IPS DF 4.7 (cell line): Measurements from ENCODE around the gene RTN4R.
"Not testable (repeated sequence)": the region's sequence is repeated elsewhere in the genome, so short reads cannot be mapped to it uniquely, and the experiment has no call there.

Experiments used
- DNase-seq: peaks from one replicate; pipeline ENCODE4 v3.0.0-alpha.2; 2013; ENCODE audit warnings: low spot score; ENCODE audit errors: extremely low read depth

RTN4R gene

DNA sequence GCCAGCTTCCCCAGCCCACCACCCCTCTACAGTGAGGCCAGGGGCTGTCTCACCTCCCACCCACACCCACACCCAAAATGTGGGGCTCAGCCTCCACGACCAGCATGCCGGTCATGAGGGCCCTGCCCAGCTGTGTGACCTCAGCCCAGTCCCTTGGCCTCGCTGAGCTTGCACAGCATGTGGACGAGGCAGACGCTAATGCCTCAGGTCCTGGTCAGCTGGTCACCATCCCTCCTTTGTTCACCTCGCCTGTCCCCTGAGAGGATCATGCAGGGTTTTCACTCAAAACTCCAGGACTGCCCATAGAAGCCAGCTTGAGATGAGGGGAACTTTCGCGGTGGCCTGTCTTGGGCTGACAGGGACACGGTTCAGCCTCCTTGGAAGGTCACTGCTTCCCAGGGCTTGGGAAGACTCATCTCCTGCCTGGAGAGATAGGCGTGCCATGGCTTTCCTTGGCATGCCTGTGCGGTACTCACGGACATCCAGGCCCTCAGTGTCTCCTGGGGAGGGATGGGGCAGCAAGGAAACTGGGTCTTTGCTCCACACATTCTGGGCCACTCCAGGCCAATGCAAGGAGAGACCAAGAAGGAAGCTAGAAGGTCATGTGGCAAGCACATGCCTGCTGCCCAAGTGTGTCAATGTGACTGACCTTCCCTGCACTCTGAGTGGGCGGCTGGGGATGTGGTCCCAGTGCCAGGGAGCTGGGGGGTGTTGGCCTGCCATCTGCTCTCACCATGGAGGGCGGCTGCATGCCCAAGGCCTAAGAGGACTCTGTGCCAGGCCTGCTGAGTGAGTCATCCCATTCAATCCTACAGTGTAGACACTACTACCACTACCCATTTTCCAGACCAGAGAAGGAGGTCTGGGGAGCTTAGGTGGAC is 3.2 kb upstream of the RTN4R start:
- DNase-seq, result no peak

DNA sequence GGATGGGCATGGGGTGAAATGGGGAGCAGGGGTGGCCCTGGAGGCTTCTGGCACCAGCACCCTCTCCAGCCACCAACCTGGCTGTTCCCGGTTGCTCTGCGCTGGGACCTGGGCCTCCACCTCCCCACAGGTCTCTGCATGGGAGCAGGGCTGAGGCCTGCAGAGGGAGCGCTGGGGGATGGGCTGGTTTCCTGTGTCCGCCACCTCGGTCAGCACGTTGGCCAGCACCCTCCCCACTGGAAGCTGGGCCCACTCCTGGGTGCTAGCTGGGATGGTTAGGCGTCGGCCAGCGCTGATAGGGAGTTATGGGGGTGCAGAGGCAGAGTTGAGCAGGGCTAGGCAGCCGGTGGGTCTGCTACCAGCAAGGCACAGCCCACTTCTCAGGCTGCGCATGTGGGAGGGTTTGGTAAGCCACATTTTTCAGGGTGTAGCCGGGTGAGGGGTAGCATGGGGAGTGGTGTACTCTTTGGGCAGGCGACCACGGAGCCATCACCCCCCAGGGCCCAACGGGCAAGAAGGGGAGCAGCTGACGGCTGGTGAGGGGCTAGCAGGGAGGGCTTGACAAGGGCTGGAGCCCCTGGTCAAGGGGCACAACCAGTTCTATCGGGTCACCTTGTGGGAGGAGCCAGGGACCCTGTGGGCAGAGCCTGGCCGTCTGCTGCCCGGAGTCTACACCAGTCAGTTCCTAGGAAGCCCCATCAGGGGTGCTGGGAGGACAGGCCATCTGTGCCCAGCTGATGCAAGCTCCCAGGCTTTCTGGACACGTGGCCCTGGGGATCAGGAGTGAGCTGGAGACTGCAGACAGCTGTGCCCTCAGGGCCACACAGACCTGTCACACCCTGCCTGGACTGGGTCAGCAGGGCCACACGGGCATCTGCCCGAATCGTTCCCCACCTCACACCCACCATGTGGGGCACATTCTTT is 2.3 kb upstream of the RTN4R start:
- not testable (repeated sequence) for DNase-seq

DNA sequence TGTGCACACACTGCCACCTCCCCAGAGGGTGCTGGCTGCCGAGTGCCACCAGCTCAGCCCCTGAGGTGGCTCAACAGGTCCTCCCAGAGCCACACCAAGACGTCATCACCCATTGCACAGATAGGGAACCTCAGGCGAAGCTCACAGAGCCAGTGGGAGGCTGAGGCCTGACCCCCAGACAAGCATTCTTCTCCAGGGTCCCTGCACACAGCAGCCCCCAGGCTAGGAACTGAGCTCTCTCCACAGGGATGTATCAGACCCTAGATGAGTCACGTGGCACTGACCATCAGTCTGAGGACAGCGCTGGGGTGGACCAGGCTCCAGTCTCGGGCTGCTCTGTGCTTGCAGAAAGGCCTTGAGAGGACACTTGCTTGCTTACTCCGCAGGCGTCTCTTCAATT is 1.6 kb upstream of the RTN4R start:
- not testable (repeated sequence) for DNase-seq

DNA sequence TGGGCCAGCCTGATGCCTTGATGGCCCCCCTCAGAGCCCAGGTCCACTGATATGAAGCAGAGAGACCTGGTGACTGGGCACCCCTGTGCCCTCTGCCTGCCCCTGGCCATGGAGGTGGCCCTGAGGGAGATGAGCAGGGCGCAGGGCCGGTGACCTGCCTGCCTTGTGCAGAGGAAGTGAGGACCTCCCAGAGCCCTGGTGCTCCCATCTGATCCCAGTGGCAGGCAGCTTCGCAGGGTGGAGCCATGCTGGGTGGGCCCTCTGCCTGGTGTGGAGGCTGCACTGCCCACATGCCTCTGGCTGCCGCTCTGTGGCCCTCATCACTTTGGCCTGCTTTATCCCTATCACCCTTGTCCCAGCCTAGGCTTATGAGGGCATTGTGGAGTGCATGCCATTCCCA is 1.1 kb upstream of the RTN4R start:
- not testable (repeated sequence) for DNase-seq

DNA sequence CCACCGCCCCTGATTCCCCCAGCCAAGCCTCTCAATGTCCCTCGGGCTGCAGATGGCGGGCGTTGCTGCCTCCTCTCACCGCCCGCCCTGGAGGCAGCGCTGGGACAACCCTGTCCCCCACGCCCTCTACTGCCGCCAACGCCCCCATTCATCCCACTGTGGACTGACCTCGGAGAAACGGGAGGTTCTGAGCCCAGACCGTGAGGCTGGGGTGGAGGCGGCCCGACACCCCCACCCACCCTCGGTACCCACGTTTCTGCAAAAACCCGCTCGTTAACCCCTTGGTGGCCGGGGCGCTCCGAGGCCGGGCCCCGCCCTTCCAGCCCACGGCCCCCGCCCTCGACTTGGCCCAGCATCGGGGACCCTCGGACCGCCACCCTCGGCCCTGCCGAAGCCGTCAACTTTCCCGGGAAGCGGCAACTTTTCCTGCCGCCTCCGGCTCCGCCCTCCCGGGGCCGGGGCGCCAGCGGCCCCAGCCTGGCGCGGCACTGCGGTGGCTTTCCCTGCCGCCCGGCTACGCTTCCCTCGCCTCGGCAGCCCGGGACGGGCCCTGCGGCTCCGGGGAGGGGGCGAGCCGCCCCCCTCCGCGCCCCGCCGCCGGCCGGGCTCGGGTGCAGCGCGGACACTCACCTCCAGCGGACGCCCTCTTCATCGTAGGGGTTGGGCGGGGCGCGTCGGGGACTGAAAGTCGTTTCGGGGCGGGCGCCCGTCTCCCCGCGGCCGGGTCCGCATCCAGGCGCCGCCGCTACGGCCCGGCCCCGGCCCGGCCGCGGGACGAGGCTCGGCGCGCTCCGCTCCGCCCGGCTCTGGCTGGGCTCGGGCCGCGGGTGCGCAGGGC is 458 bp downstream of the RTN4R start:
- no peak for DNase-seq

DNA sequence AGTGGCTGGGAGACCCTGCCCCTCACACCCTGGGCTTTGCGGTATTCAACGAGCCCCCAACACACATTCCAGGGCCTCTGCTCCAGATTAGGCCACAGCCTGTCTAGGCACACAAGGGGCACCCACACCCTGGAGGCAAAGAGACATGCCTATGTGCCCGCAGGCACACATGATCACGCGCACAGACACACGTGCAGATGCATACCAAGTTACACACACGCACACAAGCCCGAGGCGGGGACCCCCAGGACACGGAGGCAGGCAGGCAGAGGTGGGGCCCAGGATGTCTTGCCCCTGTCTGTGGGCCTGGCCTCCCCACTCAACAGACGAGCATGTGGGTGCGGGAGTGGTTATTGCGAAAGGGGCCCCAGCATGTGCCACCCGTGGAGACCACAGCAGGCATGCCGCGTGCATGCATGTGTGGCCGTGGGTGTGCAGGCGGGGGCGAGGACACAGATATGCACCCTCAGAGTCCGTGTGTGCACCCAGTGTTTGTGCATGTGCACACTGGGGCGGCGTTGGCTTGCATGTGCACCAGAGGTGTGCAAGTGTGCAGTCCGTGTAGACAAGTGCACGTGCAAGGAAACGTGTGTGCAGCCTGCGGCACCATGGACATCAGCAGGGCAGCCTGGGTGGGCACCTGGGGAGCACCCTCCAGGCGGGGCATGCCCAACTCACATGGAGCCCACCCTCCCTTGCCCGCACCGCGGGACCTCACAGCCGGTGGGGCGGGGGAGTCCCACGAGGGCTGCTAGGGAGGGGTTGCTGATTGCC is 1.3 kb downstream of the RTN4R start:
- DNase-seq, result not testable (repeated sequence)

DNA sequence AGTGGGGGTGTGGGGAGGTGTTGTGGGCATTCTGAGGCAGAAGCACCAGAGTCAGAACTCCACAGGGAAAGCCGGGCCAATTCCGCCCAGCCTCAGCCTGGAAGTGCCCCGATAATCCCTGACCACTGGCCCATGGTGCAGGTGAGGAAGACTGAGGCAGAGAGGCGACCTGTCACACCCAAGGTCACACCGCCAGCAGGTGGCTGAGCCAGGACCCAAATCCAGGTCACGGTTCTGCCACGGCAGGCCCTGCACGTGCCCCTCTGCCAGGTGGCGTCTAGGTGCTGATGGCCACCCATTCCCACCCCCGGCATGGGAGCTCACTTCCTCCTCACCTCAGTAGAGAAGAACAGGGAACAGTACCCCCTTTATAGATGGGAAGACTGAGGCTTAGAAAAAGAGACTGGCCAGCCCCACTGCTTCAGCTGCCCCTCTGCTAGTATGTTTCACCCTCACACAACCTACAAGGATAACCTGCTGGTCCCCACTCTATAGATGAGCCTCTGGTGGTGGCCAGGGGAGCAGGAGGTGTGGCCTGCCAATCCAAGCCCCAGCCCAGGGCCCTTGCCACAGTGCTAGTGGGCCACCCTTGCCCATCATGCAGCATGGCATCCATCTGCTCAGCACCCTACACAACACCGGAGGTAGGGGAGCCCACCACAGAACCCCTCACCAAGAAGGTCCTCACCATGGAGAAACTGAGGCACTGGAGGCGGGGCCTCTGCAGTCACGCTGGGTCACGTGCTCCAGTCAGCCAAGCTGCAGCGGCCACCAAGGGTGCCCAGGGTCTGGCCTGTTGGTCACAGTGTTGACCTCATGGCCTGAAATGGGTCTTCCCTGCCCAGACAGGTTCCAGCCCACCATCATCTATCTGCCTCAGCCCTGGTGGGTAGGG is 2.1 kb downstream of the RTN4R start:
- DNase-seq, result not testable (repeated sequence)

DNA sequence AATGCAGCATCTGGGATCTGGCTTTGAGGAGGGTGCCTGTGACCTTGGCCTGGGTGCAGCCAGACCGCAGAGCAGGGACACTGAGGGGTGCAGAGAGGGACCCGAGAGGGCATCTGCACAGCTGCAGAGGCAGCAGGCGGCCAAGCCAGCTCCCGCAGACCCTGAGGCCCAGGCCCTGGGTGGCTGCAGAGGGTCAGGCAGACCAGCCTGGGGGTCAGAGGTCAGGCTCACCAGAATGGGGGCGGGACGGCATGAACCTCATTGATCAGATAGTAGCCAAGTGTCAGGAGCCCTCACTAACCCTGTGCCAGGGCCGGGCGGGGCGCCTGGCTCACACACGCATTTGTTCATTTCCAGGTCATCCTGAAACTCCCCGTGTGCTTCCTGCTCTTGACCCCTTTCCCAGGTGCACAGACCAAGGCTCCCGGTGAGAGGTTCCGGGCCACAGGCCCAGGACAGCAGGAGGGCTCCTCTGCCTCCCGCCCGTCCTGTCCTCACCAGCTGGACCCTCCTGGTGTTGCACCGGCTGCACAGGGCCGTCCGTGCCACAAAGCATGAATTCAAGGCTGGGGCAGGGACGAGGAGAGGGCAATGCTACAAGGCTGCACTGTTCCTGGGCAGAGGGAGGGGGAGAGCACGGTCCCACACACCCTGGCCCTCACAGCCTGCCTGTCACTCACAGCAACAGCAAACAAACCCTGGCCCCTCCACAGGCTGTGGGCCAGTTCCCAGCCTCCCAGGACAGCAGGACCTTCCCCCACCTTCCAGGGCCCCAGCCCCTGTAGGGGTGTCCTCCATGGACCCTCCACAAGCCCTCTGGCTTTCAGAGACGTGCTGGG is 3.3 kb downstream of the RTN4R start:
- DNase-seq, result no peak

DNA sequence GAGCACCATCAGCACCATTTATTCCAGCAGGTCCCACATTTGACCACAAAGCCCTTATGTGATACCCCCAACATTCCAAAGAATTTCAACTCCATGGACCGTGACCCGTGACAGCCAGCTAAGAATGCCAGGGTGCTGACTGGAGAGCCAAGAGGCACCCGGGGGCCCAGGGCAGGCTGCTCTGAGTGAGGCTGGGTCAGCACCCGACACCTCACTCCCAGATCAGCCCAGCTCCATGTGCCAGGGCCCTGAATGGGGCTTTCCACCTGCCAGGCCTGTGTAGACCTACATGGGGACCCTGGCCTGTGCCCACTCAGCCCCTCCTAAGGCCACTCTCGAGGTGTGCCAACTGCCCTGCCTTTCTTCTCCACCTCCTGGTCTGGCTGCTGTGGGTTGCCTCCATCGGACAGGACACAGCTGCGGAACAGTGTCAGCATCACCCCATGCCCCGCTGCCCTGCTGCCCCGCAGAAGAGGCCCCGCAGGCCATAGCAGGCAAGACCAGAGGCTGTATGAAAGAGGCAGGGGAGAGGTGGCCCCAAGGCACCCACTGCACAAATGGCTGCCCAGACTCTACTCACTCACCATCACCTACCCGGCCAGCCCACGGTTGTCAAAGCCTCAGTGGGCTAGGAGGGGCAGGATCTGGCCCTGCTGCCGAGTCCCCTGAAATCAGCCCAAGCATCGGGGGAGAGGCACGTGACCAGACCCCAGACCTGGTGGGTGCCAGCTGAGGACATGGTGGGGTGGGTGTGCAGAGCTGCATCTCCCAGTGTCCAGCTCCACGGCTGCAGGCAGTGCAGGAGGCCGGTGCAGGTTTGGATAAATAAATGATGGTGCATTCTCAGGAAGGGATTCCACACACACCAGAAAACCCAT is 4.5 kb downstream of the RTN4R start:
- not testable (repeated sequence) for DNase-seq

DNA sequence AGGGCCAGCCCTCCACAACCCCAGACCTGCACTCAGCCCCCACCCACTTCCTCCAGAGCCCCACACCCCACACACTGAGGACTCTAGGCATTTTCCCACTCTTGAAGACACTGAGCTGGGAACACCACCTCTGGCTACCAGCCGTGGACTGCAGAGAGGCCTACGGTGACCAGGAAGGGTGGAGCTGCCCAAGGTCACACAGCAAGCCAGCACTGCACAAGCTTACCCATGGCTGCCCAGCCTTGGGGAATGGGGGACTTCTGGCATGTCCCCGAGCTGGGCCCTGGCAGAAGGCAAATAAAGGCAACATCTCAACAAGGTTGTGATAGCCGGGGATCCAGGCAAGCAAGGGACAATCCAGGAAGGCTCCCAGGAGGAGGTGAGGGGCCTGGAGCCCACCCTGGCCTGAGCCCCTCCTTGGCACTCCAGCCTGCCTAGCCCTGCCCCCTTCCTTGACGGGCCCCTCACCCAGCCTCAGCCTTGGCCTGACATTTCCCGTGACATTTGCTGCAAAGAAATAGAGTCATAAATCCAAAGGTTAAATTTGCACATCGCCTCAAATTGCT is 5.5 kb downstream of the RTN4R start:
- DNase-seq, result no peak

DNA sequence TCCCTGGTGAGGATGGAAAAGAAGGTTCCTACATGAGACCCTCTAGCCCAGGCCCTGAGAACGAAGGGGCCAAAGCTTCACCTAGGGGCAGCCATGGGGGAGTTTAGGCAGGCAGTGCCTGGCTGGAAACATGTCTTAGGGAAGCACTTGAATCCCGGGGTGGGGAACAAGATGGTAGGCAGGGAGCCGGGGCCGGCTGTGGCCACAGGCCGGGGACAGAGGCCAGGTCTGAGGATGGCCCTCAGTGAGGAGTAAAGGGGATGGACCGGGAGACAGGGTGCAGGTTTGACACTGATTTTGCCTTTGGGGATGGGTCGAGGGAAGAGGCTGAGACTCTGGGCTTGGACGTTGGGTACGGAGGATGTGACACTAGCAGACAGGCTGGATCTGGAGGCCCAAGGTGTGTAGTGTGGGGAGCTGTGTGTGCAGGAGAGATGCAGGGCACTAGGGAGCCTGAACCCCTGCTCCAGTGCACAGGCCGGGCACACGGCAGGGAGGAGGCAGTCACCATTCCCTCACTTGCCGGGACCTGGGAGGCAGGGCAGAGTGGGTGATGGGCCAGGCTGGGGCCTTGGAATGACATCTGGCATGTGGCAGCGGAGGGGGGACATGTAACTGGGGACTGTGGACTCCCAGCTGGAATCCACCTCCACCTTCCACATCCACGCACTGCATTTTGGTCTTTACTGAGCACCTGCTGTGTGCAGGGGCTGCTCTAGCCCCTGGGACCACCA is 6.1 kb downstream of the RTN4R start:
- DNase-seq, result no peak

DNA sequence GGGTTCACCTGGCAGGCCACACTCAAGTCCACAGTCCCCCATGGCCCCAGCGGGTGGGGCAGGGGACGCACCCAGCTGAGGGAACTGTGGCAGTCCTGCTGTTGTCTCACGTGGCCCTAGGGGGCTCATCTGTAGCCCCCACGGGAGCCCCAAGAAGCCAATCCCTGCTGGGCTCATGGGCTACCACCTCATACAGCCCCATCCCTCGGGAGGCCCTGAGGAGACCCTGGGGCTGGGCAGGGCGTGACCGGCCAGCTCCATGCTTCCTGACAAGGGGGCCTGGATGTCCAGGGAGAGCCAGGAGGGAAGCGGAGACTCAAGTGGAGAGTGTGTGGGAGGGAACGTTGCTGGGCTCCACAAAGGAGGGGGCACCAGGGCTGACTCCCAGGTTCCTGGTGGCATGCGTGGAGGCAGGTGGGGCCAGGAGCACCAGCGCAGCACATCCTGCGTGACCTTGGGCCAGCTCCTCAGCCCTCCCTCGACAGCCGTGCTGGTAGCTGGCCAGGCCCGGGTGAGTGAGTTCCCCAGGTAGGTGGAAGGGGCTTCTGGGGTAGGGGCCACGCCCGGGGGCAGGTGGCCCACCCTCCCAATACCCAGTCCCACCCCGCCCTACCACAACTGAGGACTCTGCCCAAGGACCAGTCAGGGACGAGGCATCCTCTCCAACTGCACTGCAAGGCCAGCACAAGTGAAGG is 7.9 kb downstream of the RTN4R start:
- DNase-seq, result no peak

DNA sequence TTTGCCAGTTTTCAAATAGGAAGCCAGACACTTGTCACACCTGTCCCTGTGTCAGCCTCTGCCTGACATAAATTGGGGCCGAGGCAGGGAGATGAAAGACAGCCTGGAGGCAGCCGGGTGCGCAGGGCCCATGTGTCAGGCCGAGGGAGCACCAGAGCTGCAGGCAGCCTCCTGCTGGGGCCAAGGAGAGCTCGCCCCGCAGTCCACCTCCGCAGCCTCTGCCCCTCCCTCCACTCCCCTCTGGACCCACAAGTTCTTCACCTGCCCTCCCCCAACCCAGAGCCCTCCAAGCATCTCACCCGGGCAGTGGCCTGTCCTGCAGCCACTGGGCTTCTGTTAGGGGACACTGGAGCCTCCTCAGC is 8.8 kb downstream of the RTN4R start:
- DNase-seq, result no peak

DNA sequence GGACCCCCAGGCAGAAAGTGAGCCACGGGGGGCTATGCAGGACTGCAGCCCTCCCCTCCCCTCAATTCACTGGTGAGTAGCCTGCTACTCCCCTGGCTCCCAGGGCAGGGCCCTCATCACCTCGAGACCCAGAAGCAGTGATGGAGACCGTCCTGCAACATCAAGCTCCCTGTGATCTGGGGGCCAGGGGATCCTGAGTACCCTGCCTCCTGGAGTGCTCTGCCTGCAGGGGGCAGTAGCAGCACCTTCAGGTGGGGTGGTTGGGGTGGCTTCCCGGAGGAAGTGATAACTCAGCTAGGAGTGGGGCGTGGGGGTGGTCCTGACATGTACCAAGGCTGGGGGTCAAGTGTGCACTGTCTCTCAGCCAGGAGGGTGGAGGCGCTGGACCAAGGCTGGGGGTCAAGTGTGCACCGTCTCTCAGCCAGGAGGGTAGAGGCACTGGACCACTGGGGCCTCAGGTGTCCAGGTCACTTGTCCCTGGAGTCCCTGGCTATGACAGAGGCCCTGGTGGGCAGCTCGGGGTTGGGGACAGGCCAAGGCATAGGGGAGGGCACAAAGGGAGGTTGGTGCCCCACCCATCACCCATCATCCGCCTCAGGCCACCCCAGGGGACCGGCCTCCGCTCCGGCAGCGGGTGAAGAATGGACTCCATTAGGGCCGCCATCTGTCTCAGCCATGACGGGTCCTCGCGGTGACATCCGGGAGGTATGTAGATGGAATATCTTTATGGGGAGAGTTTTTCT is 9.4 kb downstream of the RTN4R start:
- no peak for DNase-seq

DNA sequence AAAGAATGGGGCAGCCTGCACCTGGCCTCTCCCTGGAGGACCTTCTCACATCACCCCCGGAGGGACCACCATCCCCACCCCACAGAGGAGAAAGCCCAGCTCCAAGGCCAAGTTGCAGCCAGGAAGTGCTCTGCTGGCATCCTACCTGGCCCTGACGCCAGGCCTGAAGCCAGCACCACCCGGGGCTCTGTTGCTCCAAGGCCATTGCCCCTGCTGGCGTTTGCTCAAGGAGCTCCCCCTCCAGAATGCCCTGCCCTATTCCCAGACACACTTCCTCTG is 10.2 kb downstream of the RTN4R start:
- no peak for DNase-seq
